Measurements from ENCODE around the gene LDLRAD2.

Gene LDLRAD2

DNA sequence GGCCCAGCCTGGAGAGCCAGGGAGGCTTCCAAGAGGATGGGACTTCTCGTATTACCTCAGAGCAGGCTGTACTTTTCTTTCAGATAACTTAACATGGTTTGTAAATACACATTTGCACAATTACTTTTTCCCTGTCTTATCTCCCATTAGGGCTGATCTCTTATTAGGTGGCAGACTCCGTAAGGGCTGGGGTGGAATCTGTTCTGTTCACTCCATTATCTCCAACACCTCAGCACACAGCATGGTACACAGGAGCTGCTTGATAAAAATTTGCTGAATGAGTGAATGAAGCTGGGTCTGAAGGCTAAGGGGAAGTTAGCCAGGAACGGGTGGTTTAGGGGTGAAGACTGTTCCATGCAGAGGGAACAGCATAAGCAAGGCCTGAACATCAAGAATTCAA, 48.9 kb downstream of the LDLRAD2 start:
- DNase-seq (ENCODE audit: low spot score) = no peak

DNA sequence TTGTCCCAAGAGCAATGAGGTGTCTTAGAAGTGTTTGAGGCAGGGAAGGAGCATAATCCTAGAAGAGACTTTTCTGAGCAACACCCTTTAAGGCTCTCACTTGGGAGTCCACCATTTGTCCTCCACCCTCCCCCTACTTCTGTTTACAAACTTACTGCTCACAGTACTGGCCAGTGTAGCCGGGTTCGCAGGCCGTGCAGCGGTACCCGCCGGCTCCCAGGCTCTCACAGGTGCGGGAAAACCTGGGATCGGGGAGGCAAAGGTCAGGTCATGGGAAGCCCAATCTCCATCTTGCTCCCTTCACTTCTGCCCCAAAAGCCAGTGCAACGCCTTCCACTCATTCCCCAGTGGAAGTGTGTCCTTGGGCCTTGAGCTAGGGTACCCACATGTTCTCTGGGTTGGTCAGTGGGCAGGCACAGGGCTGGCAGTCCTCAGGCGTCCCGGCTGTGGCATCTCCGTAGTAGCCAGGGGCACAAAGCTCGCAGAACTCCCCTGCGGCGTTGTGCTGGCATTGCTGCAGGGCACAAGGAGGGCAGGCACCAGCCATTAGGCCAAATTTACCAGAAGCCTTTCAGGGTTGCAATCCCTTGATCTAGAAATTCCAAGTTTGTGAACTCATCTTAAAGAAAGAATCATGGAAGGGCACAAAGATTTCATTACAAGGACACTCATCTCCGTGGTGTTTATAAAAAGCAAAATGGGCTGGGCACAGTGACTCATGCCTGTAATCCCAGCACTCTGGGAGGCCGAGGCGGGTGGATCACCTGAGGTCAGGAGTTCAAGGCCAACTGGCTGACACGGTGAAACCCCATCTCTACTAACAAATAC, 49.8 kb downstream of the LDLRAD2 start:
- peak; percentile 66 for DNase-seq (ENCODE audit: low spot score)

DNA sequence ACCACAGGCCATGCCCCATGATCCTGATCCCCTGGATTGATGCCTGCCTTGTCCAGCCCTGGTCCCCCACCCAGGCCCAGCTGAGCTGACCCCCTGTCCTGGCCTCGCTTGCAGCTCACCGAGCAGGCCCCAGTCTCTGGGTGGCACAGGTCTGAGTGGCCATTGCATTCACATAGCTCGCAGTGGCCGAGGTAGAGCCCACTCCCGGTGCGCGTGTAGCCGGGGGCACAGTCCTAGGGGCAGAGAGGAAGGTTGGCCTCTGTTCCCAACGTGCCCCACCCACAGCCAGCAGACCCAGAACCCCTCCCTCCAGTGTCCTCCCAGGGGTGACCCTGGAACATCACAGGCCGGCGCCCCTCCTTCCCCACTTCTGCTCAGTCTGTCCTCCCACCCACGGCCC, 51.9 kb downstream of the LDLRAD2 start:
- no peak for DNase-seq (ENCODE audit: low spot score)

DNA sequence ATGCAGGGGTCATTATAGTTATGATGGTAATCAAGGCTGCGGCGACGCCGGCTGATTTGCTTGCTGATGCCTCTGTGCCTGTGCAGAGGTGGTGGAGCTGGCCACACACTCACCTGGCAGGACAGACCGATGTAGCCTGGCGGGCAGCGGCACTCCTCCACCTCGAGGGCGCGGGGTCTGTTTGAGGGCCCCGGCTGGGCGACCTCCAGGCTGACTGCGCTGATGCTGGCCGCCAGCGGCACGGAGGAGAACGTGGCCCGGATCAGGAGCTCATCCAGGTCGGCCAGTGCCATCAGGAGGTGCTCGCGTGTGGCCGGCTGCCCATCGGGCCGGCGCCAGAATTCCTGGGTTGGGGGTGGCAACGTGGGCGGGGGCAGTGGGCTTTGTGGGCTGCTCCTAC, 52.7 kb downstream of the LDLRAD2 start:
- no peak for DNase-seq (ENCODE audit: low spot score)

DNA sequence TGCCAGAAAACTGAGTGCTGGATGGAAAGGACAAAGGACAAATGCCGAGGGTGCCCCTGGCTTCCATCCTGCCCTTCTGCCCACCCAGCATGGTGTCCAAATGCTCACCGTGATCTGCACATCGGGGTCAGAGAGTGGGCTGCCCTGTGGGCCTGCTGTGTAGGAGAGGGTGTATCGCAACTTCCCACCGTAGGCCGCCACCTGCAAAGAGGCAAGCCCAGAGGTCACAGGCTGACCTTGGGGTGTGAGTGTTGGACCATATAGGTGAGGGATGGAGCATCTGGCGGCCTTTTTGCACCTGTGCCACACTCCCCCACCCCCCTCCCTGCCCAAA, 53.5 kb downstream of the LDLRAD2 start:
- DNase-seq (ENCODE audit: low spot score) = no peak

DNA sequence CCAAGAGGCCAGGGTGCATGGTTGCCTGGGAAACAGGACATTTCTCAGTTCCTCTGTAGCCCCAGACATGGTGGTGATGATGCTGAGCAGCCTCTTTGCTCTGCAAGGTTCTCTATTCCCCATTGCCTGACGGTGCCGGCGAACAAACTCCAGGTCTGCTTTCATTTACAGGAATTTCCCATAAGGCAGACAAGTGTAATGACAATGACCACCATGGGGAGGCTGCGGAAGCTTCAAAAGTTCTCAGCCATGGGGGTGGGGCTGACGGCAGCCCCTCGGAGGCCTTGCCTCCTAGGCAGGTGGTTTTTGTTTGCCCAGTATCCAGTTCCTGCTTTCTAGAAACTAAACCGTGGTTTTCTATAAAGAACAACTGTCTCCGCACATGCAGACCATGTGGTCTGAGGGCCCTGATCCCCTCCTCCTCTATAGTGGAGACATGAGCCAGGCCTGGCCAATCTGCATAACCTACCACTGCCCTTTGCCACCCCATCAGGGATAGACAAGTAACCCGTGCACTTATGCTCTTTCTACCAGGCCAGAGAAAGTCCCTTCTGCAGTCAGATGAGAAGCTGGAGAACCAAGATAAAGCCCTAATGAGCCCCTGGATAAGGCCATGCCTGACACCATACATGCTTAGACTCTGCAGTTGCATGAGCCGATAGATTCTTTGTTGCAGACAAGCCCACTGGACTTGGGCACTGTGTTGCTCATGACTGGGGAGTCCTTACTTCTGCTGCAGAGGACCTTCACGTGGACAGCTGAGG, 54.1 kb downstream of the LDLRAD2 start:
- no peak for DNase-seq (ENCODE audit: low spot score)

DNA sequence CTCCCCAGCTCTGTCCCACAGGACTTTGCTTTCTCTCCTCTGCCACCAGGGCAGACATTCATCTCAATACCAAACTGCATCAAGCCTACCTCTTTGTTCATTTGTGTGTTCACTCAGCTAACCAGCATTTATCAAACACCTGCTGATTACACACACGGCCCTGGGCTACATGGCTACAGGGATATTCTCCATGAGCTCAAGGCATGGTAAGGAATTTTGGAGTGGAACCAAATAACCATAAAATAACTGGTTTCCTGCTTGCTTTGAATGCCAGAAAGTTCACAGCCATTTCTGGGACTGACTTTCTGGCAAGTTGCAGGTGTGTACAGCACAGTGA, 54.6 kb downstream of the LDLRAD2 start:
- no peak for DNase-seq (ENCODE audit: low spot score)

DNA sequence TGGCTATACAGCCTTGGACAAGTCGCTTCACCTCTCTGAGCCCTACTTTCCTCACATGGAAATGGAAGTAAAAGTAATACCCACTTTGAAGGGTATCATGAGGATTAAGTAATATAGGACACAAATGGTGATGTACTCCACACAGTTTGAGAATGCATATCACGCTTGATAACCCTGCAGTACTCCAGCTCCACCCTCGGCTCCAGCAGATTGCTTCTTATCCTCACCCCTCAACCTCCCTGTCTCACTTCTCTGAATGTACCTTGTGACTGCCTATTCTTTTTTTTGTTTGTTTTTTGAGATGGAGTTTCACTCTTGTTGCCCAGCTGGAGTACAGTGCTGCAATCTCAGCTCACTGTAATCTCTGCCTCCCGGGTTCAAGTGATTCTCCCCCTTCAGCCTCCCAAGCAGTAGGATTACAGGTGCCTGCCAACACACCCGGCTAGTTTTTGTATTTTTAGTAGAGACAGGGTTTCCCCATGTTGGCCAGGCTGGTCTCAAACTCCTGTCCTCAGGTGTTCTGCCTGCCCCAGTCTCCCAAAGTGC, 55.5 kb downstream of the LDLRAD2 start:
- DNase-seq (ENCODE audit: low spot score) = no peak

DNA sequence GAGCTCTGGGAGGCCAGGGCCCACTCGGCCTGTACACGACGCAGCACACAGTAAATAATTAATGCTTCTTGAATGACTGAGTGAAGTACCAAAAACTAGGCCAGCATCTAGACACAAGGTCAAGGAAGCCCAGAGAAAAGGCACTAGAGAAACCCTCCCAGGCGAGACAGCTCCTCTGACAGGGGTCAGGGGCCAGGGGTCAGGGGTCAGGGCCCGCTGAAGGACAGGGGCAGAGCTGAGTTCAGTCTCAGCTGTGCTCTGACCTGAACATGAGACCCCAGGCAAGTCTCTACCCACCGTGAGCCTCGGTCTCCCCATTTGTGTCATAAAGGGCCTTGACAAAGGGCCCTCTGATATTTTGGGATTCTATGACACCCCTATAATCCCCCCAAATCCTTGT, 56.4 kb downstream of the LDLRAD2 start:
- DNase-seq (ENCODE audit: low spot score) = no peak

DNA sequence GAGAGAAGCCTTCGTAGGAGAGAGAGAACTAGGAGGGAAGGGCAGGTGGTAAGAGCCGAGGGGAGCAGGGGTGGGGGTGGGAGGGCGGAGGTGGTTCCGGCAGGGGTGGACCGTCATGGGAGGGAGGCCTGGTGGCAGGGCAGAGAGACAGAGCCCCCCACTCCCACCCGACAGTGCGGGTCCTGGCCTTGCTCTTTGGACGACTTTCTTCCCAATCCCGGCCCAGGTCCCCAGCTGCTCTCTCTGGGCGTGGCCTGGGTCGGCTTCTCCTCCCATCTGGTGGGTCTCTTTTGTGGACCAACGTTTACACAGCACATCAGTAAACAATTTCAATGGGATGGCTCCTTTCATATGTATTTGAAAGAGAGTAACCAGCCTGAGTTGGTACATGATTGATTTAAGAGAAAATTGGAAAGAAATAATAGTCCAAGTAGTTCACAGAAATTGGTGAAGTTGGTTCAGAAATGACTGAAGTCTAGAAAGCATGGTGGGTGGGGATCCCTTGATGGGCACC, 56.9 kb downstream of the LDLRAD2 start:
- DNase-seq (ENCODE audit: low spot score) = no peak

DNA sequence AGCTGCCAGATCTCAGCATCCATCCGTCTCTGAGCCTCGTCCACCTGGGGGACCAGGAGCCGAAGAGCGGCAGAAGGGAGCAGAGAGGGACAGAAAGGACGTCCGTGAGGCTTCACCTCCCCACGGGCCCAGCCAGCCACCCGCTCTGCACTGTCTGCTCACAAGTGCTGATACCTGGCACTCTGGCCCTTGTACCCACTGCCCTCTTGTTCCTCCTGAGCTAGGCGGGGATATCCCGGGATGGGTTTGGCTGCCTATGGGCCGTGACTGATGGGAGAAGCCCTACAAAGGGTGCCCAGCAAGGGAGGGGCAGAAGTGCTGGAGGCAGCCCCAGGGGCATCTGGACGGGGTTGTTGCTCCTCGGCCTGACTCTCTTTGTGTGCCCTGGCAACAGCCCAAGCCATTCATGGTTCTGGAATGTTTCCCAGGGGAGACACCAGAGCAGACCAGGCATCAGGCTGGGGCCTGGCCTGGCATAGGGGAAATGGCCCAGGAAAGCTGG, 57.6 kb downstream of the LDLRAD2 start:
- peak; percentile 97 for DNase-seq (ENCODE audit: low spot score)

DNA sequence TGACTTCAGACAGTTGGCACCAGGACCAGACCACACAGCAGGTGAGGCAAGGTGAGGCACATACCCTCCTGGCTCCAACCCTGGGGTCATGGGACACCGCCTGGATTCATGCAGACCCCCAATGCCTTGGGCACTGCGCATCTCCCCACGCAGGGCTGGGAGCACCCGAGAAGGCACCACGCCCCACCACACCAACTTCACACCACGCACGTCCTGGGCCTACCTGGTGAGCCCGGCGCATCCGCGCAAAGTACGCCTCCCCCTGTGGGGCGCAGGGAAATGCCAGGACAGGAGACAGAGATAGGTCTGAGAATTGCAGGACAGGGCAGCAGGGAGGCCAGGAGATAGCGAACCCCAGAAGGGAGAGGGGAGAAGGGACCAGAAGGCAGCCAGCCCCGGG, 58.5 kb downstream of the LDLRAD2 start:
- no peak for DNase-seq (ENCODE audit: low spot score)

DNA sequence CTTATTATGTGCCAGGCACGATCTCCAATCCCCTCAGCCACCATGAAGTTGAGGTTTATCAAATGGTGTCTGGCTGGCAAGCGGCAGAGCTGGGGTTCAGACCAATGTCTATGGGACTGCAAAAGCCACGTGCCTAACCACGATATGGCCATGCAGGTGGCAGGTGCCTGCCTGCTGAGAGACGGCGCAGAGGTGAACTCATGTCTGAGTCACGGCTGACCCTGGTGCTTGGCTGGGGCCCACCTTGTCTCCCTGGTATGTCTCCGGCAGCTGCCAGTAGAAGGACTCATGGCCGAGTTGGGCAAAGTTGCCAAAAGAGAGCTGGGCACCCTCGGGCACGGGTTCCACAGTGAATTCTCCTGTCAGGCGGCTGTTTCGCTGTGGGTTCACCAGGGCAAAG, 59.9 kb downstream of the LDLRAD2 start:
- peak; percentile 38 for DNase-seq (ENCODE audit: low spot score)

DNA sequence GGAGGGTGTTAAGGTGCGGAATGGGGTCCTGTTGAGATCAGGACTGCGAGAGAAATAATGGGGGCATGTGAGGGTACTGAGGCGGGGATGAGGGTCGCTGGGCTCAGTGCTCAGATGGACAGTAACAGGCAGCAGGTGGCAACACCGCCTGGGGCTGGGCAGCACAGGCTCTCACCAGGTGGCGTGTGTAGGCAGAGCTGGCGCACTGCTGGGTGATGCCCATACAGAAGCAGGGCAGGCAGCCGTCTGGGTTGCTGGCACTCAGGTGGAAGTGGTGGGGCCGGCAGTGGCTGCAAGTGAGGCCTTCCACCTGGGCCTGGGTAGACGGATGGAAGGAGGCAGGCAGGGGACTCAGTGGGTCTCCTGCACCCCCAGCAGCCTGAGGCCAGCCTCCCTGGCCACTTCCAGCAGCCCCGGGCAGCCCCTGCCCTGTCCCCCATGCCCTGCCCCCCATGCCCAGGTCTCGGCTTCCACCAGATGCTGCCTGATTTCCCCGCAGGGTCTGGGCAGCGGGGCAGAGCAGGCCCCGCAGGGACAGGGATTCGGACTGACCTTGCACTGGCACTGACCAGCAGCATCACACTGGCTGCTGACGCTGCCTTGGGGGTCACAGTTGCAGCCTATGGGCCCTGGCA, 60.5 kb downstream of the LDLRAD2 start:
- DNase-seq (ENCODE audit: low spot score) = no peak

DNA sequence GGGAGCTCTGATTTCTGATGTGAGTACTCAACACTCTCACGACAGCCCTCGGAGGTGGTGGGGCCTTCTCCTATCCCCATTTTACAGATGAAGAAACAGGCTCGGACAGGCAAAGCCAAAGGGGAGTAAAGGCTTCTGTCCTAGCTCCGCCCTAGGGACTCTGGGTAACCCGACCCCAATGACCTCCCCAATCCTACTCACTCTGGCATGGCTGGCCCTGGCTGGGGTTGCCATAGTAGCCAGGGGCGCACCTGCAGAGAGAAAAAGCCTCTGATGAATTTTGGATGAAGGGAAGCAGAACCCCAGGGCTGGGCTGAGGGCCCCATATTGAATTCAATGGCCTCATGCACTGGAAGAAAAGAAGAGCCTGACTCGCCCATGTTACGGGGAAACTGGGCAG, 61.1 kb downstream of the LDLRAD2 start:
- DNase-seq (ENCODE audit: low spot score) = no peak

DNA sequence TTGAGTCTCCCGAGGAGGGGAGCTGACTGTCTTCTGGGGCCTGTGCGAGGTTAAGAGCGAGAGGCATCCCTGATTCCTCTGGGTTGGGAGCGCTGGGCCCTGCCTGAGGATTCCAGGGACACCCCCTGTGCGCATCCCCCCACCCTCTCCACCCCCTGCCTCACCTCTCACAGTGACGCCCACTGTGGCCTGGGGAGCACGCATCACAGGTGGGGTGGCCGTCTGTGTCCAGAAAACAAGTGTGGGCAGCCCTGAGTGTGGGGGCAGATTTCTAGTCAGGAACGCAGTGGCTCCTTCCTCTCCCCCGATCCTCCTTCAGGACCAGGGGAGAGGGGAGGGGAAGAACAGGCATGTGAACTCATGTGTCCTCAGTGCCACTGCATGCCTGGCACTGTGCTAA, 61.7 kb downstream of the LDLRAD2 start:
- no peak for DNase-seq (ENCODE audit: low spot score)

DNA sequence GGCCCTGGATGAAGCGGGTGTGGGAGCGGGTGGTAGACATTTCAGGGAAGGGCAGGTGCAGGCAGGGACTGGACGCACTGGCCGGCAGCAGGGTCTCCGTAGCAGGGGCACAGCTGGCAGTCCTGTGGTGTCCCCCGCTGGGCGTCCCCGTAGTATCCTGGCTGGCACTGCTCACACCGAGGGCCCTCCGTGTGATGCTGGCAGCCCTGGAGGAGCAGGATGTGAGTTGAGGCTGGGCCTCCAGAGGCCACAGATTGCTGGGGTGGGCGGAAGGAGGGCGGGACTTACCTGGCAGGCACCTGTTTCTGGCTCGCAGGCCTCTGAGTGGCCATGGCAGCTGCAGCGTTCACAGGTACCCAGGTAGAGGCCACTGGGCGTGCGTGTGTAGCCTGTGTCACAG, 62.3 kb downstream of the LDLRAD2 start:
- DNase-seq (ENCODE audit: low spot score) = no peak

All from kidney tubule cell (primary cell).